IMR-90 (cell line): ENCODE measurements around the gene TMTC2. TPM values are rescaled to one million over a fixed set of nuclear protein-coding genes. Genes with fewer than 3 reads are reported as not detected.

ENCODE experiments used
- ATAC-seq: fragments of 200-7000 bp; cut with Tn5 transposase; 2 replicates; pipeline ENCODE4 v1.9.1; 2020; ENCODE audit warnings: low read depth, mild to moderate bottlenecking, moderate library complexity
- BruUV-seq: library from RNA; stranded (reverse); fragments of 400-500 nt; replicated peaks from 2 replicates; lab custom pipeline; 2021; lab: Mats Ljungman, UMichigan
- CTCF ChIA-PET: fragments of 300-600 bp; formaldehyde crosslinking; extraction: SDS; loops from one replicate; lab custom pipeline; 2021; ENCODE audit warnings: antibody characterized with exemption; lab: Yijun Ruan, JAX
- POLR2A ChIA-PET: fragments of 300-600 bp; sonication (Branson Sonifier 250); formaldehyde crosslinking; loops from one replicate; lab custom pipeline; 2022; ENCODE audit warnings: antibody characterized with exemption; ENCODE audit not compliant: unreplicated experiment; lab: Charles Lee
- DNase-seq: peaks from one replicate; pipeline ENCODE4 v3.0.0; 2013
- H2AFZ ChIP-seq: replicated peaks from 2 replicates; pipeline ENCODE3; 2013; ENCODE audit warnings: low read length, mild to moderate bottlenecking; ENCODE audit not compliant: poor library complexity
- H2AK5ac ChIP-seq: 2 replicates; pipeline ENCODE4 v1.6.1; 2013; ENCODE audit warnings: low read depth, low read length, inconsistent platforms
- H2AK9ac ChIP-seq: replicated peaks from 2 replicates; pipeline ENCODE3; 2013; ENCODE audit warnings: mild to moderate bottlenecking, low read depth, low read length, moderate library complexity; ENCODE audit not compliant: poor library complexity
- H2BK120ac ChIP-seq: 2 replicates; pipeline ENCODE4 v1.6.1; 2013; ENCODE audit warnings: low read depth, low read length, inconsistent platforms
- H2BK15ac ChIP-seq: 3 replicates; pipeline ENCODE4 v1.6.1; 2013; ENCODE audit warnings: low read depth, low read length, inconsistent platforms
- H2BK20ac ChIP-seq: 2 replicates; pipeline ENCODE4 v1.6.1; 2013; ENCODE audit warnings: low read depth, mild to moderate bottlenecking, inconsistent platforms, low read length, moderate library complexity
- H2BK5ac ChIP-seq: 2 replicates; pipeline ENCODE4 v1.6.1; 2013; ENCODE audit warnings: mild to moderate bottlenecking, low read depth, low read length, inconsistent platforms; ENCODE audit not compliant: poor library complexity, severe bottlenecking
- H3K14ac ChIP-seq: replicated peaks from 2 replicates; pipeline ENCODE4 v1.6.1; 2013; ENCODE audit warnings: low read depth, low read length, inconsistent platforms
- H3K18ac ChIP-seq: 2 replicates; pipeline ENCODE4 v1.6.1; 2013; ENCODE audit warnings: low read depth, low read length, control low read depth
- H3K23ac ChIP-seq: 2 replicates; pipeline ENCODE4 v1.6.1; 2013; ENCODE audit warnings: low read depth, low read length, inconsistent platforms
- H3K27ac ChIP-seq: 2 replicates; pipeline ENCODE4 v1.5.1; 2013; ENCODE audit warnings: mild to moderate bottlenecking, control low read depth, low read length; ENCODE audit not compliant: insufficient read depth
- H3K27me3 ChIP-seq: 2 replicates; pipeline ENCODE4 v1.6.1; 2013; ENCODE audit warnings: low read length; ENCODE audit not compliant: control insufficient read depth, insufficient read depth
- H3K36me3 ChIP-seq: 2 replicates; pipeline ENCODE4 v1.6.1; 2013; ENCODE audit warnings: low read length, mixed read lengths; ENCODE audit not compliant: control insufficient read depth, insufficient read depth
- H3K4ac ChIP-seq: 2 replicates; pipeline ENCODE4 v1.6.1; 2013; ENCODE audit warnings: low read depth, low read length, inconsistent platforms
- H3K4me1 ChIP-seq: 2 replicates; pipeline ENCODE4 v1.6.1; 2013; ENCODE audit warnings: low read length, mixed read lengths; ENCODE audit not compliant: control insufficient read depth, insufficient read depth
- H3K4me2 ChIP-seq: 2 replicates; pipeline ENCODE4 v1.6.1; 2013; ENCODE audit warnings: low read depth, mild to moderate bottlenecking, control low read depth, low read length, moderate library complexity
- H3K4me3 ChIP-seq: 2 replicates; pipeline ENCODE4 v1.5.1; 2013; ENCODE audit warnings: low read depth, mild to moderate bottlenecking, control low read depth, low read length, moderate library complexity; ENCODE audit not compliant: insufficient read depth
- H3K56ac ChIP-seq: 2 replicates; pipeline ENCODE4 v1.6.1; 2013; ENCODE audit warnings: low read length, inconsistent platforms; ENCODE audit not compliant: insufficient read depth; ENCODE audit errors: extremely low read depth
- H3K79me1 ChIP-seq, 2 experiments: 2 replicates each; pipeline ENCODE4 v1.6.1; 2013; ENCODE audit warnings: low read length in 2 of 2, inconsistent platforms in 1 of 2, low read depth in 1 of 2
- H3K9ac ChIP-seq: 2 replicates; pipeline ENCODE4 v1.6.1; 2013; ENCODE audit warnings: low read depth, low read length, control low read depth
- H3K9me1 ChIP-seq: 2 replicates; pipeline ENCODE4 v1.6.1; 2013; ENCODE audit warnings: low read length, inconsistent platforms; ENCODE audit not compliant: insufficient read depth
- H3K9me3 ChIP-seq: 2 replicates; pipeline ENCODE4 v1.6.1; 2013; ENCODE audit warnings: low read length; ENCODE audit not compliant: control insufficient read depth, insufficient read depth
- H4K20me1 ChIP-seq: 2 replicates; pipeline ENCODE4 v1.6.1; 2013; ENCODE audit warnings: low read length, inconsistent platforms; ENCODE audit not compliant: insufficient read depth
- H4K5ac ChIP-seq: 2 replicates; pipeline ENCODE4 v1.6.1; 2013; ENCODE audit warnings: mild to moderate bottlenecking, low read depth, low read length, control low read depth
- H4K8ac ChIP-seq, 2 experiments: 2 replicates each; pipeline ENCODE4 v1.6.1; 2013; ENCODE audit warnings: low read depth in 2 of 2, low read length in 2 of 2, control low read depth in 1 of 2, inconsistent platforms in 1 of 2
- H4K91ac ChIP-seq: 2 replicates; pipeline ENCODE4 v1.6.1; 2013; ENCODE audit warnings: low read depth, low read length, inconsistent platforms; ENCODE audit not compliant: insufficient read depth
- BHLHE40 ChIP-seq: fragments of 150-350 bp; IDR thresholded peaks from 2 replicates; pipeline ENCODE4 v1.6.1; 2016; ENCODE audit warnings: mild to moderate bottlenecking, low read depth, low read length
- CEBPB ChIP-seq: IDR thresholded peaks from 2 replicates; pipeline ENCODE4 v1.6.1; 2012; ENCODE audit warnings: low read depth, low read length, improper control_type of control experiment
- CHD1 ChIP-seq: IDR thresholded peaks from 2 replicates; pipeline ENCODE4 v1.6.1; 2012; ENCODE audit warnings: low read depth, low read length, improper control_type of control experiment
- CTCF ChIP-seq: conservative IDR thresholded peaks from 2 replicates; pipeline ENCODE4 v1.5.1; 2012; ENCODE audit warnings: mild to moderate bottlenecking, low read depth, low read length, improper control_type of control experiment
- ELK1 ChIP-seq: fragments of 150-350 bp; IDR thresholded peaks from 2 replicates; pipeline ENCODE4 v1.6.1; 2016; ENCODE audit warnings: low read depth, mild to moderate bottlenecking, low read length, moderate library complexity, borderline replicate concordance
- FOS ChIP-seq: fragments of 150-350 bp; IDR thresholded peaks from 2 replicates; pipeline ENCODE4 v1.6.1; 2016; ENCODE audit warnings: low read depth, low read length
- MAZ ChIP-seq: IDR thresholded peaks from 2 replicates; pipeline ENCODE4 v1.6.1; 2012; ENCODE audit warnings: low read depth, mild to moderate bottlenecking, low read length, improper control_type of control experiment, moderate library complexity, borderline replicate concordance
- MXI1 ChIP-seq: IDR thresholded peaks from 2 replicates; pipeline ENCODE4 v1.6.1; 2012; ENCODE audit warnings: low read depth, mild to moderate bottlenecking, low read length, moderate library complexity, borderline replicate concordance
- POLR2A ChIP-seq: IDR thresholded peaks from 2 replicates; pipeline ENCODE4 v1.6.1; 2012; ENCODE audit warnings: mild to moderate bottlenecking, low read depth, low read length
- RAD21 ChIP-seq: IDR thresholded peaks from 2 replicates; pipeline ENCODE4 v1.6.1; 2012; ENCODE audit warnings: low read length, improper control_type of control experiment
- RCOR1 ChIP-seq: IDR thresholded peaks from 2 replicates; pipeline ENCODE4 v1.6.1; 2012; ENCODE audit warnings: mild to moderate bottlenecking, low read length, improper control_type of control experiment; ENCODE audit not compliant: insufficient replicate concordance
- RFX5 ChIP-seq: IDR thresholded peaks from 2 replicates; pipeline ENCODE4 v1.8.0; 2012; ENCODE audit warnings: low read depth, mild to moderate bottlenecking, low read length, moderate library complexity
- SMC3 ChIP-seq: fragments of 150-350 bp; IDR thresholded peaks from 2 replicates; pipeline ENCODE4 v1.6.1; 2016; ENCODE audit warnings: low read depth, mild to moderate bottlenecking, antibody characterized with exemption, low read length, moderate library complexity
- USF2 ChIP-seq: fragments of 150-350 bp; IDR thresholded peaks from 2 replicates; pipeline ENCODE4 v1.6.1; 2017; ENCODE audit warnings: mild to moderate bottlenecking, antibody characterized with exemption, low read length, low read depth
- WGBS, 2 experiments: methylation state at CpG; one replicate each; pipeline versions ENCODE4 v1.1.5 to v1.1.7; 2013; ENCODE audit warnings: missing lambda C conversion rate in 2 of 2; ENCODE audit not compliant: insufficient read length in 1 of 2; ENCODE audit errors: extremely low coverage in 2 of 2; 5-methylcytosine and 5-hydroxymethylcytosine counted together
- dilution Hi-C: fragments of 300-500 bp; cut with HindIII; formaldehyde crosslinking; loops from one replicate; pipeline ENCODE4 v1.14.3; 2018; ENCODE audit warnings: low sequenced_read_pairs; ENCODE audit not compliant: unreplicated experiment
- in situ Hi-C: fragments of 300-500 bp; cut with MboI; formaldehyde crosslinking; loops from 3 replicates; pipeline ENCODE4 v1.14.3; 2019; ENCODE audit warnings: low sequenced_read_pairs, inconsistent platforms, mixed read lengths
- intact Hi-C: fragments of 100-400 bp; cut with micrococcal nuclease; formaldehyde crosslinking; loops from 2 replicates; pipeline ENCODE4 v1.10.0; 2022
- polyA plus RNA-seq, 3 experiments: library from polyadenylated mRNA; depleted of rRNA; stranded (reverse); fragments of >200 nt; gene quantifications; 2 replicates each; pipeline ENCODE4 v1.2.3, GENCODE V29; 2012; ENCODE audit warnings: low replicate concordance in 1 of 3
- total RNA-seq: library from RNA; depleted of rRNA; stranded (reverse); fragments of >200 nt; gene quantifications from 2 replicates; pipeline ENCODE4 v1.2.3, GENCODE V29; 2012

TMTC2 gene
- total and polyA plus RNA-seq, 2 of the 4 experiments (the other 2 are of a cell fraction), result 0.56 to 1.4 TPM

GRCh38 chr12:82898441-82898840 is 211.7 kb downstream of the TMTC2 start:
- Histone ChIP-seq H4K91ac (no peak overlapping the region), H3K79me1 (no peaks in the 10 kb centered on the region), H2BK15ac (no peak overlapping the region), H2BK20ac (no peak overlapping the region), H3K56ac (no peak overlapping the region), H3K4ac (no peak overlapping the region), H3K4me1 (no peaks in the 10 kb centered on the region), H3K4me3 (no peak overlapping the region), H3K27ac (no peak overlapping the region), H3K9me3 (no peaks in the 10 kb centered on the region; the same call in 1 of the 2 replicates), H2BK120ac (no peak overlapping the region), H2AFZ (no peak overlapping the region), H3K14ac (no peak overlapping the region), H3K4me2 (no peak overlapping the region), H4K8ac (no peak overlapping the region), H2BK5ac (no peak overlapping the region), H3K9me1 (no peaks in the 10 kb centered on the region), H4K20me1 (no peaks in the 10 kb centered on the region), H2AK5ac (no peak overlapping the region), H3K9ac (no peak overlapping the region), H3K18ac (no peak overlapping the region), H3K27me3 (no peaks in the 10 kb centered on the region), H4K5ac (no peak overlapping the region), H2AK9ac (no peak overlapping the region), H3K23ac (no peak overlapping the region), H3K36me3 (no peaks in the 10 kb centered on the region)
- in situ Hi-C loops, result no loop called here
- no TSS peak for BruUV-seq
- intact Hi-C loops, result no loop called here
- CTCF ChIA-PET, result no interaction called here
- TF ChIP-seq CTCF (no peak), BHLHE40 (no peak), RFX5 (no peak), MXI1 (no peak), CHD1 (no peak), MAZ (no peak), RCOR1 (no peak), SMC3 (no peak), CEBPB (no peak), USF2 (no peak), RAD21 (no peak), FOS (no peak), ELK1 (no peak), POLR2A (no peak)
- dilution Hi-C loops, result no loop called here
- WGBS, 2 experiments, result no CpG with 5 or more reads among the region's 2 CpGs
- POLR2A ChIA-PET, result no interaction called here
- no peak for DNase-seq
- ATAC-seq, result no peak
